CD14-positive monocyte (primary cell): ENCODE data around the gene RFX1. TPM values are rescaled to one million over a fixed set of nuclear protein-coding genes. Genes with fewer than 3 reads are reported as not detected.

Experiments used
- DNase-seq, 3 donors: peaks; one replicate each; pipeline ENCODE4 v3.0.0-alpha.2; 2011 to 2022
- H2AFZ ChIP-seq: 2 replicates; pipeline ENCODE4 v1.6.0; 2012; ENCODE audit warnings: mild to moderate bottlenecking, low read depth, low read length, inconsistent platforms; ENCODE audit not compliant: insufficient read depth, poor library complexity, severe bottlenecking
- H3K27ac ChIP-seq, 2 donors: 1 replicate in 1 of 2; 2 replicates in 1 of 2; pipeline ENCODE4 v1.5.1; 2012 to 2013; ENCODE audit warnings: low read length in 2 of 2, control low read depth in 1 of 2, inconsistent platforms in 1 of 2, low read depth in 1 of 2, mild to moderate bottlenecking in 1 of 2
- H3K27me3 ChIP-seq, 2 donors: one replicate each; pipeline versions ENCODE4 v1.6.0 to v1.6.1; 2011 to 2013; ENCODE audit warnings: low read length in 2 of 2; ENCODE audit not compliant: control insufficient read depth in 2 of 2, insufficient read depth in 2 of 2
- H3K36me3 ChIP-seq, 2 donors: replicated peaks in 1 of 2; 1 replicate in 1 of 2; 2 replicates in 1 of 2; pipeline versions ENCODE4 v1.5.1 to v1.6.1; 2012 to 2013; ENCODE audit warnings: low read length in 2 of 2, control low read depth in 1 of 2, inconsistent platforms in 1 of 2, mild to moderate bottlenecking in 1 of 2; ENCODE audit not compliant: insufficient read depth in 2 of 2, control insufficient read depth in 1 of 2
- H3K4me1 ChIP-seq, 2 donors: 1 replicate in 1 of 2; 2 replicates in 1 of 2; pipeline versions ENCODE4 v1.5.1 to v1.6.1; 2012 to 2013; ENCODE audit warnings: low read length in 2 of 2, control low read depth in 1 of 2, inconsistent platforms in 1 of 2, mild to moderate bottlenecking in 1 of 2, moderate library complexity in 1 of 2; ENCODE audit not compliant: insufficient read depth in 2 of 2, control insufficient read depth in 1 of 2
- H3K4me2 ChIP-seq: replicated peaks from 2 replicates; pipeline ENCODE3; 2012; ENCODE audit warnings: low read length, moderate library complexity, mild to moderate bottlenecking; ENCODE audit not compliant: poor library complexity, severe bottlenecking; ENCODE audit errors: extremely low read depth
- H3K4me3 ChIP-seq, 3 experiments: fragments of 200-600 bp in 1 of 3; sonication (generic) in 1 of 3; replicated peaks in 1 of 3; 1 replicate in 2 of 3; 2 replicates in 1 of 3; pipeline ENCODE4 v1.5.1; 2011 to 2013; ENCODE audit warnings: low read length in 3 of 3, mild to moderate bottlenecking in 3 of 3, control low read depth in 2 of 3, low read depth in 2 of 3, inconsistent platforms in 1 of 3, moderate library complexity in 1 of 3
- H3K79me2 ChIP-seq: 2 replicates; pipeline ENCODE4 v1.6.0; 2012; ENCODE audit warnings: mild to moderate bottlenecking, control low read depth, inconsistent platforms, low read length, moderate library complexity; ENCODE audit not compliant: insufficient read depth
- H3K9ac ChIP-seq: 2 replicates; pipeline ENCODE4 v1.6.0; 2017; ENCODE audit warnings: low read length, mild to moderate bottlenecking; ENCODE audit not compliant: insufficient read depth, poor library complexity, severe bottlenecking
- H3K9me3 ChIP-seq, 2 donors: replicated peaks in 1 of 2; 1 replicate in 1 of 2; 2 replicates in 1 of 2; pipeline versions ENCODE4 v1.5.1 to v1.6.1; 2012 to 2013; ENCODE audit warnings: low read length in 2 of 2, control low read depth in 1 of 2; ENCODE audit not compliant: control insufficient read depth in 1 of 2, insufficient read depth in 1 of 2
- H4K20me1 ChIP-seq: 2 replicates; pipeline ENCODE4 v1.6.0; 2012; ENCODE audit warnings: mild to moderate bottlenecking, low read length, control low read depth, moderate library complexity; ENCODE audit not compliant: insufficient read depth
- H3K27ac Mint-ChIP-seq, 7 donors: one replicate each; pipeline ENCODE4 v1.8.0; 2020; ENCODE audit warnings: mild to moderate bottlenecking in 7 of 7, mixed read lengths in 7 of 7, moderate library complexity in 6 of 7, inconsistent platforms in 2 of 7
- H3K27me3 Mint-ChIP-seq, 3 donors: one replicate each; pipeline ENCODE4 v1.8.0; 2021 to 2022; ENCODE audit warnings: low read depth in 3 of 3, mild to moderate bottlenecking in 3 of 3, mixed read lengths in 3 of 3, moderate library complexity in 3 of 3, inconsistent platforms in 1 of 3
- H3K36me3 Mint-ChIP-seq, 2 donors: one replicate each; pipeline ENCODE4 v1.8.0; 2020; ENCODE audit warnings: mixed read lengths in 2 of 2, inconsistent platforms in 1 of 2, mild to moderate bottlenecking in 1 of 2
- H3K4me1 Mint-ChIP-seq: one replicate; pipeline ENCODE4 v1.8.0; 2020; ENCODE audit warnings: mild to moderate bottlenecking, mixed read lengths
- H3K4me3 Mint-ChIP-seq, 2 donors: one replicate each; pipeline ENCODE4 v1.8.0; 2020; ENCODE audit warnings: mild to moderate bottlenecking in 2 of 2, mixed read lengths in 2 of 2, moderate library complexity in 1 of 2
- H3K9me3 Mint-ChIP-seq, 7 donors: one replicate each; pipeline ENCODE4 v1.8.0; 2020 to 2022; ENCODE audit warnings: mixed read lengths in 7 of 7, mild to moderate bottlenecking in 6 of 7, moderate library complexity in 6 of 7, inconsistent platforms in 2 of 7
- CTCF ChIP-seq: fragments of 200-600 bp; IDR thresholded peaks from one replicate; pipeline ENCODE4 v1.8.0; 2022; ENCODE audit warnings: antibody characterized with exemption, mild to moderate bottlenecking
- WGBS: methylation state at CpG from one replicate; pipeline ENCODE4 v1.1.5; 2013; ENCODE audit warnings: missing lambda C conversion rate; ENCODE audit not compliant: insufficient coverage; 5-methylcytosine and 5-hydroxymethylcytosine counted together
- intact Hi-C, 2 donors: fragments of 100-400 bp; cut with micrococcal nuclease; formaldehyde crosslinking; loops; one replicate each; pipeline versions ENCODE4 v1.15.0 to v1.15.1; 2023
- polyA plus RNA-seq, 3 donors: library from polyadenylated mRNA; depleted of rRNA in 1 of 3; unstranded in 2 of 3; stranded (reverse) in 1 of 3; fragments of 300-500 nt in 2 of 3; fragments of >200 nt in 1 of 3; fragmentation: Illumina TruSeq in 2 of 3; gene quantifications; 1 replicate in 2 of 3; 2 replicates in 1 of 3; pipeline ENCODE4 v1.2.3, GENCODE V29; 2012 to 2021

RFX1 gene
- polyA plus RNA-seq, 3 donors = 0.89 to 12.8 (median 0.95) TPM

GRCh38 chr19:14030997-14031718 lies 25.0 kb upstream of the RFX1 start:
- Mint-ChIP-seq H3K36me3 (peaks cover 8 to 15% of the 10 kb centered on the region in 2 donors), H3K27me3 (peaks cover 0 to 3% (median 2%) of the 10 kb centered on the region in 3 donors), H3K27ac (peak overlapping the region; percentile 86 to 96 (median 90)), H3K4me1 (peaks cover 33% of the 10 kb centered on the region), H3K9me3 (peaks cover 0 to 2% (median 0%) of the 10 kb centered on the region in 7 donors), H3K4me3 (peak overlapping the region; percentile 91 to 92)
- 42% methylated on average over 10 of the region's 20 CpGs for WGBS
- Histone ChIP-seq H3K4me2 (peak overlapping the region; percentile 87), H4K20me1 (no peaks in the 10 kb centered on the region), H3K79me2 (peaks cover 33% of the 10 kb centered on the region), H3K9me3 (no peaks in the 10 kb centered on the region), H3K4me3 (peak overlapping the region; percentile 54 to 98 (median 96)), H3K4me1 (peaks cover 30 to 32% of the 10 kb centered on the region in 2 donors), H3K36me3 (peaks cover 2 to 7% of the 10 kb centered on the region in 2 donors), H3K9ac (peak overlapping the region; percentile 95), H3K27me3 (no peaks in the 10 kb centered on the region), H2AFZ (peak overlapping the region; percentile 90), H3K27ac (peak overlapping the region; percentile 90 to 94)
- TF ChIP-seq CTCF = no peak
- intact Hi-C loops = loop anchor here (5.0 kb wide), 2 partner anchors 34 to 44 kb away; no protein-coding TSS in a partner anchor
- no peak for DNase-seq

DNA sequence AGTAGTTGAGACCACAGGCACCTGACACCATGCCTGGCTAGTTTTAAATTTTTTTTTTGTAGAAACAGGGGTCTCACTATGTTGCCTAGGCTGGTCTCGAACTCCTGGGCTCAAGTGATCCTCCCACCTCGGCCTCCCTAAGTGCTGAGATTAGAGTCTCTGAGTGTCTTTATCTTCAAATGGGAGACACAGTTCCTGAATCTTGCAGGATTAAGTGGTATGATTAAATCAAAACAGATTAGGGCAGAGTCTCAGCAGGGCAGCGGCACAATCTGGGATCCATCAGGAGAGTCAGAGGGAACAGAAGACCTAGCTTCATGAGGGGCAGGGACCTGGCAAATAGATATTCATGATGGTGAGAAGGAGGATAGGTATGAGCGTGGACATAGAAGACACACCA lies 22.8 kb upstream of the RFX1 start:
- Mint-ChIP-seq H3K9me3 (peaks cover 0 to 2% (median 0%) of the 10 kb centered on the region in 7 donors), H3K27me3 (peaks cover 0 to 2% (median 0%) of the 10 kb centered on the region in 3 donors), H3K27ac (no peak overlapping the region), H3K4me3 (no peak overlapping the region), H3K36me3 (peaks cover under 1 to 3% of the 10 kb centered on the region in 2 donors), H3K4me1 (peaks cover 46% of the 10 kb centered on the region)
- Histone ChIP-seq H3K4me3 (no peak overlapping the region), H3K27ac (no peak overlapping the region), H3K9me3 (no peaks in the 10 kb centered on the region), H3K9ac (no peak overlapping the region), H3K36me3 (no peaks in the 10 kb centered on the region), H3K4me1 (peaks cover 51 to 55% of the 10 kb centered on the region in 2 donors), H3K79me2 (peaks cover 29% of the 10 kb centered on the region), H3K27me3 (no peaks in the 10 kb centered on the region), H3K4me2 (no peak overlapping the region), H2AFZ (no peak overlapping the region), H4K20me1 (no peaks in the 10 kb centered on the region)
- WGBS = 100% methylated on average over 2 of the region's 4 CpGs
- no peak for DNase-seq
- intact Hi-C loops = no loop called here
- TF ChIP-seq CTCF = no peak
